Epithelial cell of esophagus (primary cell): Measurements from ENCODE around the gene LDB2.
A peak's percentile ranks its signal among the peaks of the same experiment; 100 is the strongest.

ENCODE experiments used
- DNase-seq: peaks from one replicate; pipeline ENCODE4 v3.0.0; 2010; ENCODE audit warnings: low read depth
- H3K4me3 ChIP-seq: 2 replicates; pipeline ENCODE4 v1.5.1; 2011; ENCODE audit warnings: mild to moderate bottlenecking, low read length, control low read depth
- CTCF ChIP-seq: IDR thresholded peaks from 2 replicates; pipeline ENCODE4 v1.5.1; 2011; ENCODE audit warnings: low read depth, mild to moderate bottlenecking, low read length, control low read depth, inconsistent platforms; ENCODE audit not compliant: insufficient read depth; ENCODE audit errors: missing control alignments

Gene LDB2

DNA sequence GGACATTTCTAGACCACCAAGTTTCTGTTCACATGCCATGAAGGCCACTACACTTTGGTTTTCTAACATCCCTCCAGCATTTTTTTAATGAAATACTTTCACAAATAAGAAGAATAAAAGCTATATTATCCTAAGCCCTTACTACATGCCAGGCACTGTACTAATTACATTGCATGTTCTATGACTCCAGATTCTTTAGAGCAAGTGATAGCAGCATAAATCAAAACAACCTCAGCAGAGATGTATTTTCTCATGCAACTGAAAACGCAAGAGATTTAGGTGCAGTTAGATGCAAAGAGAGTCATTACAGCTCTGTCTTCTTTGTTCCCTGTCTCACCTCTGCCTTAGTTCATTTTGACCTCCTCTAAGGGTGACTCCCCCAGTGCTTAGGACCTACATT is 230.0 kb downstream of the LDB2 start:
- DNase-seq = no peak
- no peak for TF ChIP-seq CTCF
- no peak overlapping the region for H3K4me3 ChIP-seq

- peak; percentile 75 for DNase-seq
- no peak for TF ChIP-seq CTCF
- no peak overlapping the region for H3K4me3 ChIP-seq
These were observed 231.0 kb downstream of the LDB2 start for GRCh38 chr4:16667464-16667863.

GRCh38 chr4:16665942-16666551 is 232.4 kb downstream of the LDB2 start:
- no peak for TF ChIP-seq CTCF
- DNase-seq = no peak
- no peak overlapping the region for H3K4me3 ChIP-seq

DNA sequence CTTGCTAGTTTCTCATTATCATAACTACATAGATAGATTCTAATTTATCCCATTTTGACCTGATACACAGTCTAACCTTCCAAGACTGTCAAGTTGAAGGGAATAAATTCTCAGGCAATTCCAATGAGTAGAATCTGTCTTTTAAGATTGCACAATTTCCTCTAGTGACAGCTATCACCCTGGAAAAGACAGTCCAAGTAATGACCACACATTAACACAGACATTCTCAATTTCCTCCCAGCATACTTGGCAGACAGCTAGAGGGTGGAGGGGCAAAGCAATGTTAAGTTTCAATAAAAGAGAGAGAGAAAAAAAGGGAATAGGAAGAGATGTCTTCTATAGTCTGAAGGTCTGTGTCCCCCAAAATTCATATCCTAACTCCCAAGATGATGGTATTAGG is 234.7 kb downstream of the LDB2 start:
- no peak overlapping the region for H3K4me3 ChIP-seq
- no peak for TF ChIP-seq CTCF
- DNase-seq = no peak

DNA sequence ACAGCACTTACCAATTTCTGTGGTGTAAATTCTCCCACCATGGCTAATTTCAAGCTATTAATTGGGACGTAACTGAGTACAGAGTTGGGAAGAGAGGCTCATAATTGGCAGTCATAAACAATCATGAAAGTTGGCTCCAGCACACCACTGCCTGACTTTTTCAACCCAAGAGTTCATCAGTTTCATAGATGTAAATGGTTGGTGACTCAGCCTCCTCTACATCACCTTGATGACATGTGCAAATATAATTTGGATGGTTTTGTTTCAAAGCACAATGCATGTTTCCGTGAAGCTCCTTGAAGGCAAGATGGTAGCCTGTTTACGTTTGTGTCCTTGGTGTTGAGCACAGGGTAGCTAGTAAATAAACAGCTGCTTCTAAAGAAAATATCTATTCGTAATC is 235.1 kb downstream of the LDB2 start:
- TF ChIP-seq CTCF = no peak

GRCh38 chr4:16661813-16662212 is 236.6 kb downstream of the LDB2 start:
- no peak overlapping the region for H3K4me3 ChIP-seq
- no peak for TF ChIP-seq CTCF
- no peak for DNase-seq

More for the DNA sequence above, 235.1 kb downstream of the LDB2 start:
- H3K4me3 ChIP-seq = no peak overlapping the region
- DNase-seq = no peak

DNA sequence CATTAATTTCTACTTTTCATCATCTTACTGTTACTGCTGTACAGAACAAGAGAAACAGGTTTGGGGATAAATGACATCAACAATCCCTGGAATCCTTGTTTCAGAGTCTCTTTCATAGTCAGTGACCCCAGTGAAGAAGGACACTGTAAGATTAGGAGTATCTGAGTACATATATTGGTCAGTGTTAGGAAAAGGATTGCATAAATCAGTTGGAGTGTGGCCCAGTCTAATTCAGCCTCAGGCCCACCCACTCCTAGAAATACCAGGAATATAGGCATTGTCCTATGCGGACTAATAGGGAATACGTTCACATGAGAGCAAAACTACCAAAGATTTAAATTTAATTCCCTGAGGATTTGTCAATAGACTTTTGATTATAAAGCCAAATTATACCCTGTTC is 237.8 kb downstream of the LDB2 start:
- no peak overlapping the region for H3K4me3 ChIP-seq
- no peak for TF ChIP-seq CTCF
- DNase-seq = no peak
